GM12874 (cell line): Measurements from ENCODE around the gene MFAP2.

Source experiments
- TF ChIP-seq, protein P1 (sequence below): IDR thresholded peaks from 2 replicates; pipeline ENCODE4 v1.5.1; 2011; ENCODE audit warnings: low read depth, mild to moderate bottlenecking, control low read depth, low read length, moderate library complexity; ENCODE audit not compliant: insufficient read depth

The MFAP2 gene

DNA sequence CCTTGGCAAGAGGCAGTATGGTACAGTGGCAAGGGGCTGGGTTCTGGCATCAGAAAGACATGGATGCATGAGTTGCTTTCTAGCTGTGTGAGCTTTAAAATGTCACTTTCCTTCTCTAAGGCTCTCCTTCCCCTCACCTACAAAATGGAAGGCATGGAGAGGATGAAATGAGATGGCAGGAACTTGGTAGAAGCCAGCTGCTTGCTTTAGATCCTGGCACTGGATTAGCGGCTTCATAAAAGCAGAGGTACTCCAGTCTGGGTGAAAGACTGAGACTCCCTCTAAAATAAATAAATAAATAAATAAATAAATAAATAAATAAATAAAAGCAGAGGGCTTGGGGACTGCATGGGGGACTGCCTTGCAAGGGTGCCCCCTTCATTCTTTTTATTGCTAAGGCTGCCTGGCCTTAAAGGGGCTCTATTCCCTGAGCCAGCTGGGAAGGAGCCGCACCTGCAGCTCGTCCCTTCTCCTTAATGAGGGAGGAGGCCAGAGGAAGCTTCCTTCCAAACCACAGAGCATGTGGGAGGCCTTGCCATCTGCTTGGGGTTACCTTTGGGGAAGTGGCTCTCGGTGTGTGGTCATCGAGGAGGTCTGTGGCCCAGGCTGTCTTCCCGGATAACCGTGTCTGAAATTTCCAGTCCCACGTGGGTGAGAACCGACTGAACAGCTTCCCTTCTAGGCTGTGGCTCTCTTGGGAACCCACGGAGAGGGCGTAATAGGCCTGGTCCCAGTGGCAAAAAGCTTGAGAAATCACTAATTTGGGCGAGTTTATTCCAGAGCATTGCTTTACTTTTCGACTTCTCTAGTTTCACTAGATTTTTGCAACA is 33.3 kb upstream of the MFAP2 start:
- TF ChIP-seq, protein P1, sequence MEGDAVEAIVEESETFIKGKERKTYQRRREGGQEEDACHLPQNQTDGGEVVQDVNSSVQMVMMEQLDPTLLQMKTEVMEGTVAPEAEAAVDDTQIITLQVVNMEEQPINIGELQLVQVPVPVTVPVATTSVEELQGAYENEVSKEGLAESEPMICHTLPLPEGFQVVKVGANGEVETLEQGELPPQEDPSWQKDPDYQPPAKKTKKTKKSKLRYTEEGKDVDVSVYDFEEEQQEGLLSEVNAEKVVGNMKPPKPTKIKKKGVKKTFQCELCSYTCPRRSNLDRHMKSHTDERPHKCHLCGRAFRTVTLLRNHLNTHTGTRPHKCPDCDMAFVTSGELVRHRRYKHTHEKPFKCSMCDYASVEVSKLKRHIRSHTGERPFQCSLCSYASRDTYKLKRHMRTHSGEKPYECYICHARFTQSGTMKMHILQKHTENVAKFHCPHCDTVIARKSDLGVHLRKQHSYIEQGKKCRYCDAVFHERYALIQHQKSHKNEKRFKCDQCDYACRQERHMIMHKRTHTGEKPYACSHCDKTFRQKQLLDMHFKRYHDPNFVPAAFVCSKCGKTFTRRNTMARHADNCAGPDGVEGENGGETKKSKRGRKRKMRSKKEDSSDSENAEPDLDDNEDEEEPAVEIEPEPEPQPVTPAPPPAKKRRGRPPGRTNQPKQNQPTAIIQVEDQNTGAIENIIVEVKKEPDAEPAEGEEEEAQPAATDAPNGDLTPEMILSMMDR = no peak

DNA sequence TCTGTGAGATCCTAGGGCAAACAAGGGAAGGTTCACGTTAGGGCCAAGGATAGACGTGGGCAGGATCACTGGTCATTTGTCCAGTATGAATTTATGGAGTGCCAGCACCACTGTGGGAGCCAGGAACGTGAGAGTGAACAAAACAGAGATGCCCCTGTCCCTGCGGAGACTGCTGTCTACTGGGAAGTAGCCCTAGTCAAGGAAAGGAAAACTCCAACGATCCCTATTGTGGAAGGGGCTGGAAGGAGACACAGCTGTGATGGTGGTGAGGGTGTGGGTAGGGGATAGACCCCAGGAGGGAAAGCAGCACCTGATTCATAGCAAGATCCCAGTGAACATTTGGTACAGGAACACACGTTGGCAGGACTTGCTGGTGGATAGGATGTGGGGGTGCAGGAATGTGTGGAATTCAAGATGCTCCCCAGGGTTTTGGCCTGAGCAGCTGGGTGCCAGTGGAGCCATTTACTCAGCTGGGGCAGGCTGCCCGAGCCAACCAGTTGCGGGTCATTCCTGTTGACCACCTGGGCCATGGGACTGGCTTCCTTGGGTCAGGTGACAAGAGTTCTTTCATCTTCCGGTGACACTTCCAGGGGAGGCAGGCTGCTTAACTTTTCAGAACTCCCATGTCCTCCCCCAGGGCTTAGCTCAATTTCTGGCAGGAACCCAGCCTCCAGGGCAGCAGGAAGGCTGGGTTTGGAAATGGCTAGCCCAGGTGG is 32.5 kb upstream of the MFAP2 start:
- TF ChIP-seq, protein P1 = no peak

DNA sequence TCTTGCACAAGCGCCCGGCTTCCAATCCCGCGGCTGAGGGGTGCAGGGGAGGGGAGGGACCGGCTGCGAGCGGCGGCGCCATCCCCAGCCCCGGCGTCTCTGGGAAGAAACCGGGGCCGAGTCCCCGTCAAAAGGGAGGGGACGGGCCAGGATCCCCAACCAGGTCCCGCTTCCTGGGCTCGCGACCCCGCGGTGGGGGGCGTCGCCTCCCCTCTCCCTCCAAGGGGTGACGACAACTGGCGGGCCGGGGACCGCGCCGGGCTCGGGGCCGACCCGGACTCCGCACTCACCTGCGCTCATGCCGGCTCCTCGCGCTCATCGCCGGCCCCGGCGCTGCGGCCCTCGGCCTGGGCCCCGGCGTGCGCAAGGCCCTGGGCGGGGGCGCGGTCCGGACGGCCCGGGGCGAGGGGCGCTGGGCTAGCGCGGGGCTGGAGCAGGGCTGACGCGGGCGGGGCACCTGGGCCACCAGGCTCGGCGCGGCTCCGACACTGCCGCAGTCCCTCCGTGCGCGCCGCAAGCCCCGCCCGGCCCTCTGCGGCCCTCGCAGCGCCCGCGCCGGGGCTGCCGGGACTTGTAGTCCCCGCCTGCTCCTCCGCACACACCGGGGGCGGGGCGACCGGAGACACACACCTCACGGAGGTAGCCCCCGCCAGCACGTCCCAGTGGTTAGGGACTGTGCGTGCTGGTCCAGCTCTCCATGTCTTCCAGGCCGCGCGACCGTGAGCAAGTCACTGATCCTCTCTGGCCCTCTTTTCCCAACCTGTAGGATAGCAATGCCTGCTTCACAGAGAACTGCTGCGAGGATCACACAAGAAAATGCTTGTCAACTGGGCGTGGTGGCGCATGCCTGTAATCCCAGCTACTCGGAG is 31.3 kb upstream of the MFAP2 start, which contains the start of gene ATP13A2:
TSS of gene ATP13A2 (minus strand) at position 490 of the 869 bp plus-strand sequence. CDS start at position 300, 190 bp downstream.
- TF ChIP-seq, protein P1 = no peak

DNA sequence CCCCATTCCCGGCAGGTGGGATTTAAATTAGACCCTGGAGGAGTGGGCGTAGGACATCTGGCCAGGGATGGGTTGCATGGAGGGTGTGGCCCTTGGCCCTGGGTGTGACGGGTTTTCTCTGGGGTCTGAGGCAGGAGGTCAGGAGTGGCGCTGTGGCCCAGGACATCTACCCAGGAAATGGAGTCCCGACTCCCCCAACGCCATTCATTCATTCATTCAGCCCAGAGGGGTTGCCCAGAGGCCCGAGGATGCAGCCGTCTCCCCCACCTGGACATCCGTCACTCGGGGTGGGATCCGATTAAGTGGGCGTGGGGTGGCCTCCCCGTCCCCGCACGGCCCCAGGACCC is 30.6 kb upstream of the MFAP2 start:
- TF ChIP-seq, protein P1 = no peak

DNA sequence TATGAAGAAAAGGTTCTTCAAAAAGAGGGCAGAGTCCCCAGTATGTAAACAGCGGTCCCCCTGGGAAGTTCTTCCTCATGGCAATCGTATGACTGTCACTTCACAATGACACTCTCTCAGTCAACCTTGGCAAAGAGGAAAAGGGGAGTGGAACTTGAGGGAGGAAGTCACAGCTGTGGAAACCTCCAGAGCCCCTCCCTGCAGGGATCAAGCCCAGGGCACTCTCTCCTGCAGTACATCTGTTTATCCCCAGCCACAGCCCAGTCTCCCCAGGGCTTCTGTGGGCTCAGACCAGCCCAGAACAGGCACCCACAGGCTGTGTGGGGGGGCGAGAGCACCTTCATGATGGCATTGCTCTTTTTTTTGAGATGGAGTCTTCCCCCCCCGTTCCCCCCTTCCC is 29.3 kb upstream of the MFAP2 start:
- TF ChIP-seq, protein P1 = no peak

DNA sequence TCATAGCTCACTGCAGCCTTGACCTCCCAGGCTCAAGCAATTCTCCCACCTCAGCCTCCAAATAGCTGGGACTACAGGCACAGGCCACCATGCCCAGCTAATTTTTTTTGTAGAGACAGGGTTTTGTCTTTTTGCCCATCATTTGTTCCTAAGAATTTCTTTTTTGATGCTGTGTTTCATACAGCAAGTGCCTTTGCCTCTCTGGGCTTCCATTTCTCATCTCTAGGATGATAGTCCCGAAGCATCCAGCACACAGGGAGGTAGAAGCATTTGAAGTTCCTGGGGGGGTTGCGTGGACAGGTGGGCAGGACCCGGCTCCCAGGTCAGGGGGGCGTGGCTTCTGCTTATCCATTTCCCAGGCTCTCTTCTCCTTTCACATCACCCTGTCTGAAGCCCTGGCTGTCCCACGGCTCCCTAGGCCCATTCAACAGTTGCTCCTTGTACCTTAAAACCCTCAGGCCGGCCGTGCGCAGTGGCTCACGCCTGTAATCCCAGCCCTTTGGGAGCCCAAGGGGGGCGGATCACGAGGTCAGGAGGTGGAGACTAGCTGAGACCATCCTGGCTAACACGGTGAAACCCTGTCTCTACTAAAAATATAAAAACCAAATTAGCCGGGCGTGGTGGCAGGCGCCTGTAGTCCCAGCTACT is 27.9 kb upstream of the MFAP2 start:
- TF ChIP-seq, protein P1 = no peak

DNA sequence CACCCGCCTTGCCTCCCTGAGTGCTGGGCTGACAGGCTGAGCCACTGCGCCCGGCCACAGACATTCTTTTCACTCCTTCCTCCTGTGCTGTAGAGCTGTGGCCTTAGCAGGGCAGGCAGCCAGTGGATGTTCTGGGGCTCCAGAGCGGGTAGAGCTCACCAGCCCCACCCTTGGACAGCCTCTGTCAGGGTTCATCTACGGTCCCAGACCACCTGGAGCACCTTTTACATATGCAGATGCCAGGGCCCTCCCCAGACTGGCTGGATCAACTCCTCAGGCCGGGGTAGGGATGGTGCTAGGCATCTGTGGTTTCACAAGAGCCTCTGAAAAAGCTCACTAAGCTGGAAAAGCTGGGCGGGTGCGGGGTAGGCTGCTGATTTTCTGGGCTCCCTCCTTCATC is 26.7 kb upstream of the MFAP2 start:
- TF ChIP-seq, protein P1 = no peak
